Esophagus squamous epithelium (tissue), 4 donors: Measurements from ENCODE around the gene TRMT2A.

Experiments used
- POLR2A ChIP-seq, 4 donors: fragments of 450-650 bp; IDR thresholded peaks; one replicate each; pipeline ENCODE4 v1.6.1; 2017; ENCODE audit warnings: antibody characterized with exemption in 4 of 4, mild to moderate bottlenecking in 4 of 4, moderate library complexity in 3 of 4
- TF ChIP-seq, protein P1 (sequence below), 6 experiments: fragments of 450-650 bp in 4 of 6; fragments of 200-600 bp in 2 of 6; sonication (generic) in 2 of 6; IDR thresholded peaks; one replicate each; pipeline ENCODE4 v1.5.1; 2016 to 2019; ENCODE audit warnings: antibody characterized with exemption in 6 of 6, mild to moderate bottlenecking in 4 of 6, moderate library complexity in 4 of 6

DNA sequence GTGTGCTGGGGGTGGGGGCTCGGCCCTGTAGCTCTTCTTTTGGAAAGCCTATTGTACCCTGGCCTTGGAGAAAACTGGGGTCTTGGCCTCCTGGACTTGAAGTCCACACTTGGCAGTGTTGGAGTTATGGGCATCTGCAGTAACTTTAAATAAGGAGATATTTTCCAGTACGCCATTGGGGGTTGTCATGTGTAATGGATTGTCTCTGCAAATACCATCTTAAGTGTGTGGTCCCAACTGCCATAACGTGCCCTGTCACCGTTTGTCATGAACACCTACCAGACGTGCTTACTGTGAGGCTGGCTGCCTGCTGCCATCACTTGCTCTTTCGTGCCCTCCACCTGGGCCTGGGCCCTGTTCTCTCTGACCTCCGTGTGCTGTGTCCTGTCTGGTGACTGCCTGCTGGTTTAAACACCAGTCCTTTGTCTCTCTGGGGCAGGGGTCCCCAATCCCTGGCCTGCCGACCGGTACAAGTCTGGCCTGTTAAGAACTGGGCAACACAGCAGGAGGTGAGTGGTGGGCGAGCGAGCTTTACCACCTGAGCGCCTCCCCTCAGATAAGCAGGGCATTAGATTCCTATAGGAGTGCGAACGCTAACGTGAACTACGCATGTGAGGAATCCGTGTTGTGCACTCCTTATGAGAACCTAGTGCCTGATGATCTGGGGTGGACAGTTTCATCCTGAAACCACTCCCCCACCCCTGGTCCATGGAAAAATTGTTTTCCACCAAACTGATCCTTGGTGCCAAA, 11.0 kb upstream of the TRMT2A start:
- TF ChIP-seq, protein P1, sequence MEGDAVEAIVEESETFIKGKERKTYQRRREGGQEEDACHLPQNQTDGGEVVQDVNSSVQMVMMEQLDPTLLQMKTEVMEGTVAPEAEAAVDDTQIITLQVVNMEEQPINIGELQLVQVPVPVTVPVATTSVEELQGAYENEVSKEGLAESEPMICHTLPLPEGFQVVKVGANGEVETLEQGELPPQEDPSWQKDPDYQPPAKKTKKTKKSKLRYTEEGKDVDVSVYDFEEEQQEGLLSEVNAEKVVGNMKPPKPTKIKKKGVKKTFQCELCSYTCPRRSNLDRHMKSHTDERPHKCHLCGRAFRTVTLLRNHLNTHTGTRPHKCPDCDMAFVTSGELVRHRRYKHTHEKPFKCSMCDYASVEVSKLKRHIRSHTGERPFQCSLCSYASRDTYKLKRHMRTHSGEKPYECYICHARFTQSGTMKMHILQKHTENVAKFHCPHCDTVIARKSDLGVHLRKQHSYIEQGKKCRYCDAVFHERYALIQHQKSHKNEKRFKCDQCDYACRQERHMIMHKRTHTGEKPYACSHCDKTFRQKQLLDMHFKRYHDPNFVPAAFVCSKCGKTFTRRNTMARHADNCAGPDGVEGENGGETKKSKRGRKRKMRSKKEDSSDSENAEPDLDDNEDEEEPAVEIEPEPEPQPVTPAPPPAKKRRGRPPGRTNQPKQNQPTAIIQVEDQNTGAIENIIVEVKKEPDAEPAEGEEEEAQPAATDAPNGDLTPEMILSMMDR (IDR thresholded peaks at IDR 0.05): no peak
- TF ChIP-seq POLR2A (IDR thresholded peaks at IDR 0.05): no peak
